HepG2 (cell line): Measurements from ENCODE around the gene NCF4. TPM values are rescaled to one million over a fixed set of nuclear protein-coding genes. Genes with fewer than 3 reads are reported as not detected.

ENCODE experiments used
- ATAC-seq: fragments of 200-7000 bp; cut with Tn5 transposase; 3 replicates; pipeline ENCODE4 v1.9.1; 2020; ENCODE audit warnings: mild to moderate bottlenecking, moderate library complexity
- BruUV-seq: library from RNA; stranded (reverse); fragments of 400-500 nt; replicated peaks from 2 replicates; lab custom pipeline; 2021; lab: Mats Ljungman, UMichigan
- CTCF ChIA-PET: fragments of 300-600 bp; formaldehyde crosslinking; extraction: SDS; loops from one replicate; lab custom pipeline; 2021; ENCODE audit warnings: low total read pairs, inconsistent platforms, low intra/inter-chr PET ratio; lab: Yijun Ruan, JAX
- POLR2A ChIA-PET: fragments of 350-600 bp; sonication (Branson Sonifier 250); formaldehyde crosslinking; loops from one replicate; lab custom pipeline; 2020; ENCODE audit warnings: antibody characterized with exemption, inconsistent platforms; lab: Yijun Ruan, JAX
- DNase-seq: peaks from one replicate; pipeline ENCODE4 v3.0.0-alpha.2; 2015; ENCODE audit warnings: low spot score
- FAIRE-seq: peaks from 3 replicates; lab custom pipeline; 2011; peaks lifted over from hg19 to GRCh38; lab: Jason Lieb, UNC
- H2AFZ ChIP-seq: one replicate; pipeline ENCODE4 v1.6.1; 2011; ENCODE audit warnings: low read length, inconsistent platforms
- H3K27ac ChIP-seq: fragments of 300-600 bp; 3 replicates; pipeline ENCODE4 v1.8.0; 2011; ENCODE audit warnings: mixed run types, mild to moderate bottlenecking, mixed read lengths, low read length, inconsistent platforms; ENCODE audit not compliant: insufficient read depth; ENCODE audit errors: extremely low read length
- H3K27me3 ChIP-seq, 2 experiments: fragments of 200-600 bp in 1 of 2; 2 replicates in 1 of 2; 3 replicates in 1 of 2; pipeline versions ENCODE4 v1.6.0 to v1.8.0; 2011; ENCODE audit warnings: low read length in 2 of 2, mild to moderate bottlenecking in 2 of 2, moderate library complexity in 2 of 2, inconsistent platforms in 1 of 2; ENCODE audit not compliant: insufficient read depth in 2 of 2, control insufficient read depth in 1 of 2
- H3K36me3 ChIP-seq, 2 experiments: fragments of 200-600 bp in 1 of 2; replicated peaks in 1 of 2; 2 replicates in 1 of 2; 3 replicates in 1 of 2; pipeline versions ENCODE4 v1.5.1 to v1.8.0; 2011; ENCODE audit warnings: low read length in 2 of 2, inconsistent platforms in 1 of 2; ENCODE audit not compliant: insufficient read depth in 2 of 2, control insufficient read depth in 1 of 2
- H3K4me1 ChIP-seq: 2 replicates; pipeline ENCODE4 v1.5.1; 2012; ENCODE audit warnings: low read length, inconsistent platforms; ENCODE audit not compliant: insufficient read depth
- H3K4me2 ChIP-seq: 2 replicates; pipeline ENCODE4 v1.6.0; 2011; ENCODE audit warnings: low read depth, low read length, inconsistent platforms
- H3K4me3 ChIP-seq, 3 experiments: fragments of 200-600 bp in 1 of 3; sonication (generic), shearing (Covaris generic) in 1 of 3; replicated peaks in 1 of 3; 2 replicates each; pipeline ENCODE4 v1.5.1; 2011 to 2016; ENCODE audit warnings: low read length in 3 of 3, inconsistent platforms in 2 of 3, low read depth in 2 of 3, mild to moderate bottlenecking in 2 of 3, control low read depth in 1 of 3, mixed read lengths in 1 of 3; ENCODE audit not compliant: insufficient read depth in 1 of 3
- H3K79me2 ChIP-seq: one replicate; pipeline ENCODE4 v1.6.1; 2011; ENCODE audit warnings: low read length, inconsistent platforms; ENCODE audit not compliant: insufficient read depth
- H3K9ac ChIP-seq: 2 replicates; pipeline ENCODE4 v1.6.0; 2011; ENCODE audit warnings: mild to moderate bottlenecking, low read depth, low read length, inconsistent platforms; ENCODE audit not compliant: insufficient read depth
- H3K9me3 ChIP-seq: 2 replicates; pipeline ENCODE4 v1.5.1; 2012; ENCODE audit warnings: mild to moderate bottlenecking, low read length
- H4K20me1 ChIP-seq: 2 replicates; pipeline ENCODE4 v1.6.0; 2011; ENCODE audit warnings: inconsistent platforms, mild to moderate bottlenecking, low read length, moderate library complexity; ENCODE audit not compliant: insufficient read depth
- DBP ChIP-seq: sonication (generic); formaldehyde crosslinking; IDR thresholded peaks from 2 replicates; pipeline ENCODE4 v1.4.0; 2020; ENCODE audit warnings: missing genetic modification reagents; ENCODE audit errors: not compliant biosample characterization
- HMGXB4 ChIP-seq, 2 experiments: sonication (generic) in 1 of 2; formaldehyde crosslinking in 1 of 2; IDR thresholded peaks; 2 replicates each; pipeline versions ENCODE4 v1.4.0 to v1.6.1; 2018 to 2020; ENCODE audit warnings: missing genetic modification reagents in 2 of 2, borderline replicate concordance in 1 of 2, low read depth in 1 of 2, mild to moderate bottlenecking in 1 of 2, missing biosample characterization in 1 of 2
- NFIC ChIP-seq: IDR thresholded peaks from 2 replicates; pipeline ENCODE4 v1.6.1; 2012; ENCODE audit warnings: mild to moderate bottlenecking, low read length, inconsistent platforms
- SNAI1 ChIP-seq: sonication (generic); formaldehyde crosslinking; IDR thresholded peaks from 2 replicates; pipeline ENCODE4 v1.5.0; 2020; ENCODE audit warnings: mild to moderate bottlenecking, missing genetic modification reagents, borderline replicate concordance
- ZGPAT ChIP-seq: IDR thresholded peaks from 2 replicates; pipeline ENCODE4 v1.6.1; 2016; ENCODE audit warnings: mild to moderate bottlenecking
- ZNF749 ChIP-seq: sonication (generic); formaldehyde crosslinking; IDR thresholded peaks from 2 replicates; pipeline ENCODE4 v1.8.0; 2022; ENCODE audit warnings: mild to moderate bottlenecking, missing genetic modification reagents, moderate library complexity, borderline replicate concordance
- WGBS: methylation state at CpG from one replicate; pipeline ENCODE4 v1.1.6; 2017; ENCODE audit warnings: low lambda C conversion rate; 5-methylcytosine and 5-hydroxymethylcytosine counted together
- in situ Hi-C: cut with HindIII; loops from 2 replicates; pipeline ENCODE4 v1.10.0; 2017; ENCODE audit warnings: low pct_unique_long_range_greater_than_20kb; ENCODE audit not compliant: extremely low pct_ligation_motif_present
- intact Hi-C: fragments of 100-400 bp; cut with micrococcal nuclease; formaldehyde crosslinking; loops from one replicate; pipeline ENCODE4 v1.10.0; 2022; ENCODE audit not compliant: unreplicated experiment
- polyA plus RNA-seq, 8 experiments: library from polyadenylated mRNA; depleted of rRNA in 3 of 8; stranded (reverse) in 7 of 8; unstranded in 1 of 8; fragments of >200 nt; fragmentation: Illumina TruSeq in 4 of 8; extraction: Trizol in 4 of 8; gene quantifications; 2 replicates each; pipeline versions ENCODE4 v1.2.1 to v1.2.3, GENCODE V29; 2011 to 2016; ENCODE audit warnings: low read depth in 4 of 8, missing spikeins in 1 of 8, mixed read lengths in 1 of 8; ENCODE audit not compliant: insufficient read depth in 1 of 8
- total RNA-seq, 5 experiments: library from RNA; depleted of rRNA; stranded (reverse); fragments of >200 nt; fragmentation: Illumina TruSeq; extraction: Trizol; gene quantifications; 2 replicates each; pipeline ENCODE4 v1.2.3, GENCODE V29; 2016; ENCODE audit warnings: low read depth in 1 of 5
- TF ChIP-seq, protein P1 (sequence below), 2 experiments: sonication (generic) in 1 of 2; formaldehyde crosslinking in 1 of 2; IDR thresholded peaks; 2 replicates each; pipeline versions ENCODE4 v1.4.0 to v1.6.1; 2016 to 2020; ENCODE audit warnings: borderline replicate concordance in 1 of 2, low read depth in 1 of 2, mild to moderate bottlenecking in 1 of 2, missing genetic modification reagents in 1 of 2

Gene NCF4
- total and polyA plus RNA-seq, 2 of the 13 experiments (the other 11 are each of a cell fraction or from before 2014, with no cell fraction given), result not detected

DNA sequence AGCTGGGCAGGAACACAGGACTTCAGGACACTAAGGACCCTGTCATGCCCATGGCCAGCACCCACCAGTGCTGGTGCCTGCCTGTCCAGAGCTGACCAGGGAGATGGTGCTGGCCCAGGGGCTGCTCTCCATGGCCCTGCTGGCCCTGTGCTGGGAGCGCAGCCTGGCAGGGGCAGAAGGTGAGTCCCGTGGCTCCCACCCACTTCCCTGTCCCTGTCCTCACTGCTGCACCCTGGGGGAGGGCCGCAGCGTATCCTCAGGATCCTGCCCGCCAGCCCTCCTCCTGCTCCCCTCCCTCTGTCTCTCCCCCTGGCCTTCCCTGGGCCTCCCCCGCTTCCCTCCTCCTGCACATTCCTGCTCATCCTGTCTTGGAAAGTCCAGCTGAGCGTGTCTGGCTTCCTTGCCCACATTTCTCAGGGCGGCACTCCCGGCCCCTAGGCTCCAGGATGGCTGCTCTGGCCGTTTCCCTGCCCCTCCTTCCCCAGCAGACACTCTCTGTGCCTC, 61.4 kb downstream of the NCF4 start:
- in situ Hi-C loops, result no loop called here
- no peaks in the 10 kb centered on the region for H3K36me3 ChIP-seq
- peak; percentile 57 for ATAC-seq
- no peak for DNase-seq
- POLR2A ChIA-PET, result no interaction called here
- TF ChIP-seq ZGPAT (CRISPR knock-in tag) (no peak), DBP (CRISPR knock-in tag) (no peak), NFIC (no peak)
- FAIRE-seq, result no peak
- no peak overlapping the region for H3K9ac ChIP-seq
- intact Hi-C loops, result no loop called here
- H2AFZ ChIP-seq, result no peak overlapping the region
- H3K4me1 ChIP-seq, result no peaks in the 10 kb centered on the region
- CTCF ChIA-PET, result no interaction called here
- H3K9me3 ChIP-seq, result no peaks in the 10 kb centered on the region
- H3K4me3 ChIP-seq, result no peak overlapping the region
- 11% methylated on average over 9 of the region's 10 CpGs for WGBS
- H3K79me2 ChIP-seq, result no peaks in the 10 kb centered on the region
- no TSS peak for BruUV-seq
- H3K27me3 ChIP-seq, result peaks cover 7 to 51% of the 10 kb centered on the region in 2 experiments; a peak in 3 of 5 replicates
- H3K4me2 ChIP-seq, result no peak overlapping the region
- no peak overlapping the region for H3K27ac ChIP-seq
- H4K20me1 ChIP-seq, result no peaks in the 10 kb centered on the region

DNA sequence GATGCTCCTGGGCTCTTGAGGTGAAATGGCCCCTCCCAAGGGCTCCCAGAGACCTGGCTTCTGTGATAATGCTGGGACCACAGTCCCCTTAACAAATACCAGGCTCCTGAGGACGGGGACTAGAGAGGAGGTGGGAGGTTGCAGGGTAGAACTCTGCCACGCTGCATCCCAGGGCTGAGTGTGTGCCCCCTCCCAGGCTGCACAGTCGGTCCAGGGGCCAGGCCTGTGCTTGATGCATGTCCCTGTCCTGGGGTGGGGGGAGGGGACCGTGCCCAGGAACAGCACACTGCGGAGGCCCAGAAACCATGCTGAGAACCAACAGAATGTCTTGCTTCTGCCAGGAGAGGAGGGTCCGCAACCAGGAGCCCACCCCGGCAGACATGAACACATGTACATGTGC, 61.9 kb downstream of the NCF4 start:
- Histone ChIP-seq H4K20me1 (no peaks in the 10 kb centered on the region), H3K4me3 (no peak overlapping the region), H2AFZ (no peak overlapping the region), H3K36me3 (no peaks in the 10 kb centered on the region), H3K27ac (no peak overlapping the region), H3K9me3 (no peaks in the 10 kb centered on the region), H3K9ac (no peak overlapping the region), H3K79me2 (no peaks in the 10 kb centered on the region), H3K27me3 (peaks cover 7 to 57% of the 10 kb centered on the region in 2 experiments; a peak in 3 of 5 replicates), H3K4me1 (no peaks in the 10 kb centered on the region), H3K4me2 (no peak overlapping the region)
- BruUV-seq, result no TSS peak
- in situ Hi-C loops, result no loop called here
- FAIRE-seq (no peak), DNase-seq (no peak), ATAC-seq (no peak; the same call in 2 of the 3 replicates)
- intact Hi-C loops, result no loop called here
- ChIA-PET CTCF (no interaction called here), POLR2A (no interaction called here)
- WGBS, result 11% methylated on average over 3 of the region's 7 CpGs
- TF ChIP-seq ZNF749 (CRISPR knock-in tag), result no peak
- TF ChIP-seq SNAI1, result no peak
- TF ChIP-seq, protein P1, sequence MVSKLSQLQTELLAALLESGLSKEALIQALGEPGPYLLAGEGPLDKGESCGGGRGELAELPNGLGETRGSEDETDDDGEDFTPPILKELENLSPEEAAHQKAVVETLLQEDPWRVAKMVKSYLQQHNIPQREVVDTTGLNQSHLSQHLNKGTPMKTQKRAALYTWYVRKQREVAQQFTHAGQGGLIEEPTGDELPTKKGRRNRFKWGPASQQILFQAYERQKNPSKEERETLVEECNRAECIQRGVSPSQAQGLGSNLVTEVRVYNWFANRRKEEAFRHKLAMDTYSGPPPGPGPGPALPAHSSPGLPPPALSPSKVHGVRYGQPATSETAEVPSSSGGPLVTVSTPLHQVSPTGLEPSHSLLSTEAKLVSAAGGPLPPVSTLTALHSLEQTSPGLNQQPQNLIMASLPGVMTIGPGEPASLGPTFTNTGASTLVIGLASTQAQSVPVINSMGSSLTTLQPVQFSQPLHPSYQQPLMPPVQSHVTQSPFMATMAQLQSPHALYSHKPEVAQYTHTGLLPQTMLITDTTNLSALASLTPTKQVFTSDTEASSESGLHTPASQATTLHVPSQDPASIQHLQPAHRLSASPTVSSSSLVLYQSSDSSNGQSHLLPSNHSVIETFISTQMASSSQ (IDR thresholded peaks at IDR 0.05; ENCODE audit: low read depth), result no peak
- TF ChIP-seq, protein P1 (CRISPR knock-in tag; IDR thresholded peaks at IDR 0.05; ENCODE audit: borderline replicate concordance), result no peak
- no peak for TF ChIP-seq HMGXB4 (CRISPR knock-in tag; IDR thresholded peaks at IDR 0.05; ENCODE audit: borderline replicate concordance in 1 of 2, low read depth in 1 of 2)
